ENCODE data around the gene RAB44. TPM values are rescaled to one million over a fixed set of nuclear protein-coding genes. Genes with fewer than 3 reads are reported as not detected.

Gene RAB44
- total and polyA plus RNA-seq, 9 of the 15 experiments (the other 6 are each of a cell fraction or from before 2014, with no cell fraction given): not detected

DNA sequence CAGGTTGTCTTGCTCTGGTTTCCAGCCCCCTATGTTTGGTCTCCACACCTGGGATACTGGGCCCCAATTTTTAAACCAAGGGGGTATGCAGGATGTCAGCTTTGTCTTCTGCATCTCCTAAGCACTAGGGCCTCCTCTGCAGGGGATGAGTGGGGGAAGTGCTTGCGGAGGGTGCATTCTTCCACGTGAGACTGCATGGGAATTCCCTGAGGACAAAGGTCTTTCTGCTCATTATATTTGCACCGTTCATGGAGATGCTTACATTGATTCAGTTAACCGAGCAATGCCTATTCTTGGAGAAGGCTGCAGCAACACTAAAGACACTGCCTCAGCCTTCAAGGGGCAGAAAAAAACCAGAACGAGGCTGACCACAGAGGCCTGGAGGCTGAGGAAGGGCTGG lies 45.4 kb downstream of the RAB44 start:
- Histone ChIP-seq H3K9me3 (replicated peaks; ENCODE audit: control insufficient read depth, insufficient read depth, low read depth, low read length) (no peaks in the 10 kb centered on the region), H3K9ac (ENCODE audit: insufficient read depth in 1 of 2, low read depth in 2 of 2, low read length in 2 of 2) (no peak overlapping the region; a peak in 1 of 4 replicates), H2AFZ (ENCODE audit: low read depth, low read length) (no peak overlapping the region), H3K4me3 (no peak overlapping the region), H3K4me2 (ENCODE audit: insufficient read depth, low read length) (no peak overlapping the region), H3K27me3 (ENCODE audit: control insufficient read depth in 2 of 2, insufficient read depth in 2 of 2, low read length in 2 of 2) (peaks cover 27 to 82% of the 10 kb centered on the region in 2 experiments; a peak in 4 of 5 replicates), H3K27ac (ENCODE audit: extremely low read depth, low read depth, low read length) (no peak overlapping the region), H3K9me1 (ENCODE audit: control insufficient read depth, insufficient read depth, low read length) (no peaks in the 10 kb centered on the region), H3K79me2 (ENCODE audit: control insufficient read depth, insufficient read depth, low read length) (no peaks in the 10 kb centered on the region), H3K36me3 (ENCODE audit: control insufficient read depth, insufficient read depth, low read length) (no peaks in the 10 kb centered on the region), H4K20me1 (replicated peaks; ENCODE audit: control insufficient read depth, insufficient read depth, low read length) (peaks cover 10% of the 10 kb centered on the region), H3K4me1 (replicated peaks in 1 of 2; ENCODE audit: control insufficient read depth in 2 of 2, insufficient read depth in 2 of 2, low read length in 2 of 2) (peaks cover 0 to 15% of the 10 kb centered on the region in 2 experiments; a peak in 4 of 5 replicates)
- TF ChIP-seq, protein P1, sequence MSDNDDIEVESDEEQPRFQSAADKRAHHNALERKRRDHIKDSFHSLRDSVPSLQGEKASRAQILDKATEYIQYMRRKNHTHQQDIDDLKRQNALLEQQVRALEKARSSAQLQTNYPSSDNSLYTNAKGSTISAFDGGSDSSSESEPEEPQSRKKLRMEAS (CRISPR knock-in tag; IDR thresholded peaks at IDR 0.05): no peak
- TF ChIP-seq ZEB2 (IDR thresholded peaks at IDR 0.05): no peak
- TF ChIP-seq ARID1B (IDR thresholded peaks at IDR 0.05): no peak
- TF ChIP-seq TEAD1 (CRISPR knock-in tag; IDR thresholded peaks at IDR 0.05): no peak
- no peak for TF ChIP-seq RUNX1 (IDR thresholded peaks at IDR 0.05; ENCODE audit: low read depth)
- TF ChIP-seq, protein P2, sequence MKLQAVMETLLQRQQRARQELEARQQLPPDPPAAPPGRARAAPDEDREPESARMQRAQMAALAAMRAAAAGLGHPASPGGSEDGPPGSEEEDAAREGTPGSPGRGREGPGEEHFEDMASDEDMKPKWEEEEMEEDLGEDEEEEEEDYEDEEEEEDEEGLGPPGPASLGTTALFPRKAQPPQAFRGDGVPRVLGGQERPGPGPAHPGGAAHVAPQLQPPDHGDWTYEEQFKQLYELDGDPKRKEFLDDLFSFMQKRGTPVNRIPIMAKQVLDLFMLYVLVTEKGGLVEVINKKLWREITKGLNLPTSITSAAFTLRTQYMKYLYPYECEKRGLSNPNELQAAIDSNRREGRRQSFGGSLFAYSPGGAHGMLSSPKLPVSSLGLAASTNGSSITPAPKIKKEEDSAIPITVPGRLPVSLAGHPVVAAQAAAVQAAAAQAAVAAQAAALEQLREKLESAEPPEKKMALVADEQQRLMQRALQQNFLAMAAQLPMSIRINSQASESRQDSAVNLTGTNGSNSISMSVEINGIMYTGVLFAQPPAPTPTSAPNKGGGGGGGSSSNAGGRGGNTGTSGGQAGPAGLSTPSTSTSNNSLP (IDR thresholded peaks at IDR 0.05; ENCODE audit: borderline replicate concordance, low read depth, low read length): no peak
- TF ChIP-seq SAFB2 (IDR thresholded peaks at IDR 0.05; ENCODE audit: borderline replicate concordance, low read depth, low read length, severe bottlenecking): no peak
- TF ChIP-seq AFF4 (CRISPR knock-in tag; IDR thresholded peaks at IDR 0.05): no peak
- TF ChIP-seq SRSF9 (IDR thresholded peaks at IDR 0.05; ENCODE audit: borderline replicate concordance, low read depth, low read length): no peak
- in situ Hi-C loops (cut with MboI): no loop called here
- CTCF ChIA-PET (ENCODE audit: low intra/inter-chr PET ratio): no interaction called here
- intact Hi-C loops (cut with micrococcal nuclease): no loop called here
- POLR2A ChIA-PET: no interaction called here
- ATAC-seq (no peak), FAIRE-seq (no peak), DNase-seq (ENCODE audit: extremely low read depth in 1 of 4, low spot score in 3 of 4) (no peak)
- no TSS peak for BruUV-seq (replicated peaks)
- WGBS (ENCODE audit: insufficient coverage, low coverage, missing lambda C conversion rate): 5% methylated on average over 5 of the region's 5 CpGs

Data from K562 (cell line).